Right renal cortex interstitium (tissue), 3 donors: Measurements from ENCODE around the gene METTL2B. TPM values are rescaled to one million over a fixed set of nuclear protein-coding genes. Genes with fewer than 3 reads are reported as not detected.
A peak's percentile ranks its signal among the peaks of the same experiment; 100 is the strongest.
"Not testable (repeated sequence)": the region's sequence is repeated elsewhere in the genome, so short reads cannot be mapped to it uniquely, and the experiment has no call there.

Source experiments
- DNase-seq, 3 donors: peaks; one replicate each; pipeline ENCODE4 v3.0.0-alpha.2; 2013; ENCODE audit warnings: low read depth in 3 of 3, low spot score in 2 of 3
- polyA plus RNA-seq, 3 donors: library from polyadenylated mRNA; unstranded; fragments of 120-200 nt; gene quantifications; one replicate each; pipeline ENCODE4 v1.2.1, GENCODE V29; 2013; ENCODE audit not compliant: insufficient read length in 3 of 3

METTL2B gene
- polyA plus RNA-seq, 3 donors = 24.7 to 27.7 (median 26.7) TPM

DNA sequence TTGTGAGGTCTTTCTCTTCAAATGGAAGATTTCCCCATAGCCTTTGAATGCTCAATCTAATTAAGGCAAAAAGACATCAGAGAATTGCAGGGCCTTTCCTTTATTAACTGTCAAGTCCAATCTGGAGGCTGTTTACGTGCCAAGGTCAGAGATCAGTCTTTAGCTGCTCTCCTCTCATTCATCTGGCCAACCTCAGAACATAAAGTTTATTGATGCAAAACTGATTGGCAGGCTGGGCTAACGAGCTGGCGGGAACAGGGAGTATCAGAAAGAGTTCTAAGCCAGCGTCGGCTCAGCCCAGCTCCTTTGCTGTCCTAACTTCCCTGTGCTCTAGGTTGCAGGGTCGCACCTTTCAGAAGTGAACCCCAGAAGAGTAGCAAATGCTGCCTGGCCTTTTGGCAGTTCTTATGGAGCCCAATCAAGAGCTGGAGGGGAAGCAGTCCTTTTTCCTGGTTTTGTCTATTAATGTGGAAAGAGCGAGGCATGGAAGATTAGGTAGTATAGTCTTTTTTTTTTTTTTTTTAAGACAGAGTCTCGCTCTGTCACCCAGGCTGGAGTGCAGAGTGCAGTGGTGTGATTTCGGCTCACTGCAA, 47.5 kb downstream of the METTL2B start:
- DNase-seq = not testable (repeated sequence)

DNA sequence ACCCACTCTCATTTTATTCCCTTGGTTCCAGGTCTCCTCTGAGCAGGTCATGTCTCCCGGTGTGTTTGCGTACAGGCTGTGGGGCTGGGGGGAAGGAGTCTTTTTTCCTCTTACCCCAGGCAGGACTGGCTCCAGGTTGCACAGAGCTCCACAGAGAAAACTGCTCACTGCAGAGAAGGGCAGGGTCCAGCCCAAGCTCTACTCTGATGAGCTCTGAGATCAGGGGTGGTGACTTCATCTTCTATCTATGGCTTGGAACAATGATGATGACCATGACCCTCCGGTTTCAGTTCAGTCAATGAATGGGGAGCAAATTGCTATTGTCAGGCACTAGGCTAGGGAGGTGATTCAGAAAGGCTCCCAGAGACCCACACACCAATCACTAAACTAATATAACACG, 49.0 kb downstream of the METTL2B start:
- DNase-seq = not testable (repeated sequence)

DNA sequence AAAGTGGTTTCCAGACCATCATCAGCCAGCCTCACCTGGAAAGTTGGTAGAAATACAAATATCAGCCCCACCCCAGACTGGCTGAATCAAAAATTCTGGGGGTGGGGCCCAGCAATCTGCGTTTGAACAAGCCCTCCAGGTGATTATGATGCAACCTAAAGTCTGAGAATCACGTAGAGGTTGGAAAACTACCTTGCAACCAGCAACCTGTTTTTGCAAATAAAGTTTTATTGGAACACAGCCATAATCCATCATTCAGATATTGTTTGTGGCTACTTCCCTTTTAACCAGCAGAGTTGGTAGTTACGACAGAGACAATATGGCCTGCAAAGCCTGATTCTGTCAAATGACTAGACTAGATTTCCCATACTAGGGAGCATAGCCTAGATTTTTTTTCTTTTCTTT, 49.5 kb downstream of the METTL2B start:
- DNase-seq = not testable (repeated sequence)

DNA sequence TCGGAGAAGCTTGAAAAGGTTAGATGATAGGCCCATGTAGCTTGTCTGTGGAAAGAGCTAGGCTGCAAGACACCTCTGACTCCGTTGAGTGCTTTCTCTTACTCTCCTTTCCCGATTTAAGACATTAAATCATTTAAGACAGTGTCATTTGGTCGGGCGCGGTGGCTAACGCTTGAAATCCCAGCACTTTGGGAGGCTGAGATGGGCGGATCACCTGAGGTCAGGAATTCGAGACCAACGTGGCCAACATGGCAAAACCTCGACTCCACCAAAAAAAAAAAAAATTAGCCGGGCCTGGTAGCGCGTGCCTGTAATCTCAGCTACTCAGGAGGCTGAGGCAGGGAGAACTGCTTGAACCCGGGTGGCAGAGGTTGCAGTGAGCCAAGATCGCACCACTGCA, 52.6 kb downstream of the METTL2B start:
- DNase-seq = not testable (repeated sequence)

DNA sequence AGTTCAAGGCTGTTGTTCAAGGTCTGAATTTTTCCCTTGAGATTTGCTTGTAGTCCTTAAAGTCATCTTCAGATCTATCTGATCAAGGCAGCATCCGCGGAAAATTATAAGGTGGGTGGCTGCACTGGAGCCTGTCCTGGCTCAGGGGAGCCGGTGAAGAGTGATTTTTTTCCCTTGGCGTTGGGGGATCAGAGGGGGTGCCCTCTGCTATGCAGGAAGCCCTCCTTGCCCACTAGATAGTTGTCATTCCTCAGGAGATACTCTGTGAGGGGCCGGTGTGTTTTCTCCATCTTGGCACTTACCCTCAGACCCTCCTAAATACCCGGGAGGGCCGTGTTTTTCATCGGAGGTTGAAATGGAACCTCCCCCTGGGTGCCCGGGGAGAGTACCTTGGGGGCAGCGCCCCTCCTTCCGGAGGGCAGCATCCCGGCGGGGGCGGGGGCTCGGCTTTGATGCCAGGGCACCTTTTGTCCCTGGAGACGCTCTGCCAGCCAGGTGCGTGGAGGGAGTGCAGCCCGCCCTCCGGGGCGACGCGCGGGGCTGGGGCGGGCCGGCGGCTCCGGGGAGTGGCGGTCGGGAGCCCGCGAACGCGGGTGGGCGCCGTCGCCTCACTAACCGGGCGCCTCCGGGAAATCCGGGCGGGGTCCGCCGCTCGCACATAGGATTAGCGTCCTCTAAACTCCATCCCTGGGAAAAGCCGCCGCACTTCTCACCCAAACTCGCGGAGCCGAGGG, 53.7 kb downstream of the METTL2B start:
- not testable (repeated sequence) for DNase-seq

DNA sequence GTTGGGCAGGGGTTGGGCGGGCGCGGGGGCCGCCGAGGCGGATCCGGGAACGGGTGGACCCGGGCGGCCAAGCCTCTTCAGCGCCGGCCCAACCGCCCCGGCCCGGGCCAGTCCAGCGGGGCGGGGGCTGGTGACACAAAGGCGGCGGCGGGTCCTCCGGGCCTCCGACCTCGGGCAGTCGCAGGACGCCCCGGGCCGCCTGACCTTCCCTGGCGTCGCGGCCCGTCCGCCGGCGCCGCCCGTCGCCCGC, 54.2 kb downstream of the METTL2B start:
- DNase-seq = no peak

DNA sequence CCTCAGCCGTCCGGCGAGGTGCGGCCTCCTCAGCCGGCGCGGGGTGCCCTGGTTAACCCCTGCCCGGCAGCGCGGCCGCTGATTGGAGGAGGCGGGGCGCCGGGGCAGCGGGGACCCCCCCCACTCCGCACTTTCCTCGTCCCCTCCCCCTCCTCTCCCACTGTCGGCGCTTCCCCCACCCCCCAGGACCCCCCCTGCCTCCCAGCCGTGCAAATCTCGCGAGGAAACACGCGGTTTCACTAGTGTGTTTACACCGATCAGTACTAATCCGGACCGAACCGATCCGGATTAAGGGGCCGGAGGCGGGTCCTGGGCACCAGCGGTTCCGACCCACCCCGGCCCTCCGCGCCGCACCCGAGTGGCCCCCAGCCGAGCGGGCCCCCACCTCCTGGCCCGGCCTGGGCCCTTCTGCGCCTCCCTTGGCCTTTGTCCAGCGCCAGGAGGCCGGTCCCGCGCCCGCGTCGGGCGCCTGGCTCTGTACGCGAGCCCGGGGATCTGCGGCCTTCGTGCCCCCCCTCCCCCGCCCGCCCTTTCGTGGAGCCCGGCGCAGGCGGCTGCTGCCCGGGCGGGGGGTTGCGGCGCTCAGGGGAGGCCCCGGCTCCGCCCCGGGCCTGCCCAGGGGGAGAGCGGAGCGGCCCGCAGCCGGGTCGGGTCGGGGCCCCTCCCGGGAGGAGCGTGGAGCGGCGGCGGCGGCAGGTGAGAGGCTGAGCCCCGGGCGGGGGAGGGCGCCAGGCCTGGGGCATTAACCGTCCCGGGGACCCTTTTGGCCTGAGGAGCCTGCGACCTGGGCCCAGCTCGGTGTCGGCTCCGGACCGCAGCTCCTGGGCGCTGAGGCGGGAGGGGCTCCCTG, 54.8 kb downstream of the METTL2B start:
- DNase-seq = peak in 1 of 3 donors; percentile 40

DNA sequence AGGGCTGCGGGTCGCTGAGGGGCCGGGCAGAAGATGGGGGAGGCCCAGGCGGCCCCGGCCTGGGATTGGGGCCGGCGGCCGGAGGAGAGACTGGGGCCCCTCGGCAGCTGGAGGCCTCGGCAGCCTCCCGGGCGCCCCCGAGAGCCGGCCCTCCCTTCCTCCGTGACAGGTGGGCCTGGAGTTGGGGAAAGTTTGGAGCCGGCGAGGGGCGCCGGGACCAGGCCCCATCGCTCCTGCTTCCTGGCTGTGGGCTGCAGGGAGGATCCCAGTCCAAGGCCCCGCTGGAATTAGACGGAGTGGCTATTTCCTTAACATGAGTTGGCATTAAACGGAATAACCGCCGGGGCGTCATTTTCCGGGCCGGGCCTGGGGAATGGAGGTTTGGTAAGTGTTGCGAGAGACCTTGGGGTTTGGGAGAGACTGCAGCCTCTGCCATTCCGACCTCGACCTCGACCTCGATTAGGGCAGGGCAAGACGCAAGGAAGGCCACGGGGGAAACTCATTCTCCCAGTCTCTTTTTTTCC, 55.5 kb downstream of the METTL2B start:
- not testable (repeated sequence) for DNase-seq

DNA sequence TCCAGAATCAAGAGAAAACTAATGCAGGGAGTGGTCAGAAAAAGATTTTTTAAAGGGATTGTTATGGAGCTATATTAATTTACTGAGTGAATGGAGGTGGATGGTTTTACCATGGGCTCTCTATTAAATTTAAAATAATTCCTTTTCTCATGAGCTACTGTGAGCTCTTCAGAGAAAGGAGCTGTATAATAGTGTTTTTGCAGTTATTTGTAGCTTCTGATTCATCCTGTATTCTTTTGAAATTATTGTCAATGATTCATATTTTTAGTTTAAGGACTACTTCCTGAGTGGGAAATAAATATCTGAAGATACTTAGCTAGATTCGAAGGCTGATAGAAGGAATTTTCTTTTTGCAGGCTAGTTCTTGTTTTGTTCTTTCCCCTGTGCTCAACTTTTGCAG, 56.4 kb downstream of the METTL2B start:
- not testable (repeated sequence) for DNase-seq

DNA sequence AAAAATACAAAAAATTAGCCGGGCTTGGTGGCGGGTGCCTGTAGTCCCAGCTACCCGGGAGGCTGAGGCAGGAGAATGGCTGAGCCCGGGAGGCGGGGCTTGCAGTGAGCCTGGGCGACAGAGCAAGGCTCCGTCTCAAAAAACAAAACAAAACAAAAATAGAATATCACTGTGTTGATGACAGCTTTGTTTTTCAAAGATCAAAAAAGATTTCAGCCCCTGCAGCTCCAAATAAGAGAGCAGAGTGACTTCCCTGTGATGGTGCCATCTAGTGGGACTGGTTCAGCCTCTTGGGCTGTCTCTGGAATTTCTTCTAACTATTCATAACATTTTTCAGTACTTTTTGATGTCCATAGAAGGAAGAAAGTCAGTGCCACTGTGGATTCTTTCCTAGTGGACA, 60.9 kb downstream of the METTL2B start:
- not testable (repeated sequence) for DNase-seq

DNA sequence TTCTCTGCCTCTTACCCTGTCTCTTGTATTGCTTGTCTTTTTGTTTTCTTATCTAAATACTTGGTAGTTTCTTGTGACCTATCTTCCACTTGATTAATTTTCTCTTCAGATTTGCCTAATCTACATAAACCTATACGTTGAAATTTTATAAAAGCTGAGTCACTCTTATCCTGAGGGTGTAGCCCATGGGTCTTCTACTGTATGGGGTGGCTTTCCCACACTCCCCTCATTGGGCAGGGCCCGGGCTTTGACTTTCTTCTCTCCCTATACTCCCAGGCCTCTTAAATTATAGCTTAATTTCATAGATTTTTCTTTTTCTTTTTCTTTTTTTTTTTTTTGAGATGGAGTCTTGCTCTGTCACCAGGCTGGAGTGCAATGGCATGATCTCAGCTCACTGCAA, 66.0 kb downstream of the METTL2B start:
- DNase-seq = not testable (repeated sequence)

DNA sequence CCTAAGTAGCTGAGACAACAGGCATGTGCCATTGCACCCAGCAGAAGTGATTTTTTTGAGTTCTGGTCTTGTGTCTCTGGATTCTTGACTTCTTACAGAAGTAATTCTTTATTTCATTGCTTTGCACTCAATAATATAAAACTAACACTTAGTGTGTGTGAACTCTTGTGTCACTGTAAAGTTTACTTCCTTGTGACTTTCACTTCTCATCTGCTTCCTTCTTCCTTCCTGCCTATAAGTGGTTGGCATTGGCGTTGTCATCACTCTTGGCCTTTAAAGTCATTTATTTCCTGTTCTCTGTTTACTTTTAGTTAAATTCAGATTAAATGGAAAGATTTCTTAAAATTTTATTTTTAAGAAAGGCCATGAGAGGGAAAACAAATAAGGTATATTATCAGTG, 66.8 kb downstream of the METTL2B start:
- DNase-seq = not testable (repeated sequence)

DNA sequence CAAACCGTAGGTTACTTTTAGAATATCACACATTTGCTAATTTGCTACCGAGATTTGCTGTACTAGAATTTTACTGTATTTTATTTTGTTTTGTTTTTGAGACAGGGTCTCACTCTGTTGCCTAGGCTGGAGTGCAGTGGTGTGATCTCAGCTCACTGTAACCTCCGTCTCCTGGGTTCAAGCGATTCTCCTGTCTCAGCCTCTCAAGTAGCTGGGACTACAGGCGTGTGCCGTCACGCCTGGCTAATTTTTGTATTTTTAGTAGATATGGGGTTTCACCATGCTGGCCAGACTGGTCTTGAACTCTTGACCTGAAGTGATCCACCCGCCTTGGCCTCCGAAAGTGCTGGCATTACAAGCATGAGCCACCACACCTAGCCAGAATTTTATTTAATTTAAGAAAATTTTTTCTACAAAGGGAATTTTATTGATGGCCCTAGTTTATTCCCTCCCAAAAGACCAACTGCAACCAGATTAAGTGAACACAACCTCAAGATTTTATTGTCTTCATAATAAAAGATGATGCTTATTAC, 69.8 kb downstream of the METTL2B start:
- not testable (repeated sequence) for DNase-seq

DNA sequence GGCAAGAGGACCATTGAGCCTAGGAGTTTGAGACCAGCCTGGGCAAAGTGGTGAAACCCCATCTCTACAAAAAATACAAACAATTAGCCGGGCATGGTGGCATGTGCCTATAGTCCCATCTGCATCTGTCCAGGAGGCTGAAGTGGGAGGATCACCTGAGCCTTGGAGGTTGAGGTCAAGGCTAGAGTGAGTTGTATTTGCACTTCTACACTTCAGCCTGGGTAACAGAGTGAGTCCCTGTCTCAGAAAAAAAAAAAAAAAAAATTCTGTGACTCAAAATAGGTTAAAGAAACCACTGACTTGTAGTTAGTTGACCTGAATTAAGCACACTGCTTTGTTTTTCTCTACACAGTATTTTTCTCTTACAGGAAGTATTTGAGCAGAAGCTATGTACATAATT, 74.4 kb downstream of the METTL2B start:
- no peak for DNase-seq

DNA sequence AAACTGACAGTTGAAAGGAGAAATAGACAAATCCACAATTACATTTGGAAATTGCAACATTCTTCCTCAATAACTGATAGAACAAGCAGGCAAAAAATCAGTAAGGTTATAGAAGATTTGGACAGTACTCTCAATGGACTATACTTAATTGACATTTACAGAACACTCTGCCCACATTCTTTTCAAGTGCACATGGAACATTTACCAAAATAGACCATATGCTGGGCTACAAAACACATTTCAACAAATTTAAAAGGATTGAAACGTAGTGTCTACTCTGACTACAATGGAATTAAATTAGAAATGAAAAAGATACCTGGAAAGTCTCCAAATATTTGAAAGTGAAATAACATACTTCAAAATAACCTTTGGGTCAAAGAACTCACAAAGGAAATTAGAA, 77.8 kb downstream of the METTL2B start:
- not testable (repeated sequence) for DNase-seq

Other genes starting within 250 kb of the METTL2B start
- gene LEP, start 235.5 kb upstream of the METTL2B start, polyA plus RNA-seq = under 1 TPM; 0.19 to 0.42 (median 0.34) TPM
- 10 to 100 TPM; 43.2 to 49.0 (median 44.7) TPM for gene RBM28, start 132.8 kb upstream of the METTL2B start, polyA plus RNA-seq
- under 1 TPM; 0.54 to 0.72 (median 0.67) TPM for gene PRRT4, start 115.1 kb upstream of the METTL2B start, polyA plus RNA-seq
- 10 to 100 TPM; 26.1 to 27.3 (median 26.8) TPM for gene IMPDH1, start 66.8 kb upstream of the METTL2B start, polyA plus RNA-seq
- gene HILPDA, start 20.9 kb upstream of the METTL2B start, polyA plus RNA-seq = 10 to 100 TPM; 17.7 to 18.6 (median 17.8) TPM
- gene GARIN1A, start 195.5 kb downstream of the METTL2B start, polyA plus RNA-seq = 1 to 10 TPM in 1 of 3 donors, under 1 TPM in 2; 0.62 to 1.4 (median 0.82) TPM